Measurements from ENCODE around the gene TAS2R1. TPM values are rescaled to one million over a fixed set of nuclear protein-coding genes. Genes with fewer than 3 reads are reported as not detected.

TAS2R1 gene, protein sequence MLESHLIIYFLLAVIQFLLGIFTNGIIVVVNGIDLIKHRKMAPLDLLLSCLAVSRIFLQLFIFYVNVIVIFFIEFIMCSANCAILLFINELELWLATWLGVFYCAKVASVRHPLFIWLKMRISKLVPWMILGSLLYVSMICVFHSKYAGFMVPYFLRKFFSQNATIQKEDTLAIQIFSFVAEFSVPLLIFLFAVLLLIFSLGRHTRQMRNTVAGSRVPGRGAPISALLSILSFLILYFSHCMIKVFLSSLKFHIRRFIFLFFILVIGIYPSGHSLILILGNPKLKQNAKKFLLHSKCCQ
- not detected in 2 replicates for total RNA-seq

DNA sequence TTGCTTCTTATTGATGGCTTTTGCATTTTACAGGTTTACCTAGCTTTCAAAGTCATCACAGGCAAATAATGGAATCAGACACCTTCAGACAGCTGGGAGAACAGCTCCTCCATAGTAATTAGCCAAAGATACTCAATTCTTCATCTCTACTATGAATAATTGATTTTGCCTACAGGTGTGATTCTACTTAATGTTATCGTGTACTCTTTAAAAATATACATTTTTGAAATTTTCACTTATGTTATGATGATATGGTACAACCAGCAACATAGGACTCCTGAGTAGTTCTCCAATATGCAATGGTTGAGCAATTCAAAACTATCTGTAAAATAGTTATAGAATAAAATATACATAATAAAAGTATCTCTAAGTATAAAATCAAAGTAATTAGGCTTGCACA, at the start of gene TAS2R1:
Gene TAS2R1, minus strand, starts transcription at position 101 of the 400 bp plus-strand sequence. CDS start 319 bp downstream, outside the sequence.

Other genes with a start within 250 kb of the TAS2R1 start
- gene SEMA5A, start 84.3 kb downstream of the TAS2R1 start, total RNA-seq = 15.7 and 16.0 TPM in 2 replicates

Data from uterine smooth muscle cell (primary cell).